ENCODE data around the gene KLHDC3.

The KLHDC3 gene, protein sequence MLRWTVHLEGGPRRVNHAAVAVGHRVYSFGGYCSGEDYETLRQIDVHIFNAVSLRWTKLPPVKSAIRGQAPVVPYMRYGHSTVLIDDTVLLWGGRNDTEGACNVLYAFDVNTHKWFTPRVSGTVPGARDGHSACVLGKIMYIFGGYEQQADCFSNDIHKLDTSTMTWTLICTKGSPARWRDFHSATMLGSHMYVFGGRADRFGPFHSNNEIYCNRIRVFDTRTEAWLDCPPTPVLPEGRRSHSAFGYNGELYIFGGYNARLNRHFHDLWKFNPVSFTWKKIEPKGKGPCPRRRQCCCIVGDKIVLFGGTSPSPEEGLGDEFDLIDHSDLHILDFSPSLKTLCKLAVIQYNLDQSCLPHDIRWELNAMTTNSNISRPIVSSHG

GRCh38 chr6:43013843-43014433 lies at the start of gene KLHDC3, which contains the start of gene MEA1:
KLHDC3 (plus strand) TSS chr6:43014249; CDS start chr6:43017193, 2,944 bp downstream.
MEA1 (minus strand) TSS chr6:43013946; CDS start chr6:43013813, 133 bp downstream.
- peak; percentile 96 to 99 for DNase-seq (ENCODE audit: low read depth in 2 of 2)

- no peak for DNase-seq (ENCODE audit: low read depth in 2 of 2)
These were observed 47.5 kb upstream of the KLHDC3 start for GRCh38 chr6:42966571-42966970.

DNA sequence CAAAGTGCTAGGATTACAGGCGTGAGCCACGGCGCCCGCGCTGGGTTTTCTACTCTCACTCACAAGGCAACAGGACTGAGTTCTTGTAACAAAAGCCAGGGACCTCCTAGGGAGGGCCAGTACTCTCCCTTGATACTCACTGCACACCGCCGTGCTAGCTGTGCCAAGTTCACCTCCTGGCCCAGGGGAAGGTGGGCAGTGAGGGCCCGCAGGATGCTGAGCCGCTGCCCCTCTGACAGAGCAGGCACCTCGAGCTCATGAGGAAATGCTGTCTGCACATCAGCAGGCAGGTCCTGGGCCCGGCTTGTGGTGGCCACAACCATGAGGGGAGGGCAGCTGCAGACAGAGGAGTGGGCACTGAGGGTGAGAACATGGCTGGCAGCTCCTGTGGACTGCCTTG lies 46.8 kb upstream of the KLHDC3 start:
- no peak for DNase-seq (ENCODE audit: low read depth in 2 of 2)

DNA sequence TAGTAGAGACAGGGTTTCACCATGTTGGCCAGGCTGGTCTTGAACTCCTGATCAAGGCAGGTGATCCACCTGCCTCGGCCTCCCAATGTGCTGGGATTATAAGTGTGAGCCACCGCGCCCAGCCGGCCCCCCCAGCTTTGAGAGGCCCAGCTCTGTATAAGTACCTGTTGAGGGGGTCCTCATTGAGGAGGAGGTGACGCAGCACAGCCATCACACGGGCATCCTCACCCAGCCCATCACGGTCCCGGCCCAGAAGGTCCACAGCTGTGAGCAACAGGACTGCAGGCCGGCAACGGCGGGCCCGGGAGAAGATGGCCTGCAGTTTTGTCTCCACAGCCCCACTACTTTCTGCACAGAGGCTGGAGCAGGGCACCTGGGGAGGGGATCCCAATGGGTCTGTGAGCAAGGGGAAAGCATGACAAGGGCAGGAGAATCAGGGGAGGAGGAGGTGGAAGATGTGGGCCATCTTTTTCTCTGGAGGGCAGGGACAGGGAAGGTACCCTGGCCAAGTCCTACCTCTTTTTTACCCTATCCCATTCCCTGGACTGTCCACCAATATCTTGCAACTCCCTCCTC lies 45.8 kb upstream of the KLHDC3 start:
- DNase-seq (ENCODE audit: low read depth in 2 of 2): no peak

- DNase-seq (ENCODE audit: low read depth in 2 of 2): no peak
These were observed 45.3 kb upstream of the KLHDC3 start for GRCh38 chr6:42968783-42969182.

DNA sequence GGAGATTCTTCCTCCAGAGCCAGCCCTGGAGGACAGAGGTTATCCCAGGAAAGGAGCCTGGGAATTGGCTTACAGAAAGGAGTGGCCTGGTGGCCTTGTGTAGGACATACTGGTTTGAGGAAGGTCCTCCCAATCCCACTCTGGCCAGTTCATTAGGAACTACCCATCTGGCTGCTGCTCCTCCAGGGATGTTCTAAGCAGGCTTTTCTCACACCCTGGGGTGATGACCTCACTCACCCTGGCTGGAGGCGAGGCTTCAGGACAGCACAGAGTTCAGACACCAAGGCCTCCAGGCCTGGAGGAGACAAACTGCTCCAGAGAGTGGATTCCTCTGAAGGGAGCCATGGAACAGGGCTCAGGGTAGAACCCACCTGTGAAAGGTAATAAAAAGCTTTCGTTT lies 44.6 kb upstream of the KLHDC3 start:
- DNase-seq (ENCODE audit: low read depth in 2 of 2): no peak

DNA sequence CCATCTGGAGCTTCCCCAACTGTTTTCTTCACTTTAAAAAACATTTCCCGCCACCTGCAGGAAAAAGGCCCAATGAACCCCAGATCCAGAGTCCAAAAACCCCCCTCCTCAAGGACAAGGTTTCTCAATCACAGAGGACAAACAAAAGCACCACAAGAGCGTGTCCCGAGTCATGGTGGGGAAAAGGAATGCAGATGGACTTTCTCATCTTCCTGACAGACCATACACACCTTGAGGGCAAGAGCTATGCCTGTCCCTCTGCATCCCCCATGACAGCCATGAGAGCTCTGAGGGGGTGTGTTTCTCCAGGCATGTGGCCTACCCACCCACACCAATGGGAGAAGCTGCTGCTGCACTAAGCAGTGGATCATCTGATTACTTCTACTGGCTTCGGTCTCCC lies 44.1 kb upstream of the KLHDC3 start:
- no peak for DNase-seq (ENCODE audit: low read depth in 2 of 2)

GRCh38 chr6:42970871-42971612 lies 43.0 kb upstream of the KLHDC3 start:
- no peak for DNase-seq (ENCODE audit: low read depth in 2 of 2)

DNA sequence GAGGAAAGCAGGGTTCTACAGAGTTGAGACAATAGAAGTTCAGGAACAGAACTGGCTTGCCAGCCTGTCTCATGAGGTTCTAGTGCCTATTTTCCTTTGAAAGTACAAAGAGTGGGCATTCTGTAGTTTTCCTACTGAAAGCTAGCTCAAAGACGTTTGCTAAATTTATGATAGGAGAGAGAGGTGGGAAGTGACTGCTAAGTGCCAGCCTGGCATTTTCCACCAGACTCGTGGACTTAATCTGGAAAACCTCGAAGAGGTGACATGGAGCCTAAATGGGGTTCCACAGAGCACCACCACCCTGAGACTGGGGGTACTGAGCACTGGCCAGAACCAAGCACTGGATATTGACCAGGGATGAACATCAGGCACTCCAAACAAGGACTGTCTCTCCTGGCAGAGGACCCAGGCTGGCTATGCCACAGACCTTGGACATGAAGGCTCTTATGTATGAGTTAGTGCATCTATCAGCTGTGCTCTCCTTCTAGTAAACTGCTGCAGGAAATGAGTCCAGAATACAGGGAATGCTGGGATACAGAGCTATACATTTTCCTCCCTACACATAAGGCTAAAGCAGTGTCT lies 42.2 kb upstream of the KLHDC3 start:
- DNase-seq (ENCODE audit: low read depth in 2 of 2): no peak

DNA sequence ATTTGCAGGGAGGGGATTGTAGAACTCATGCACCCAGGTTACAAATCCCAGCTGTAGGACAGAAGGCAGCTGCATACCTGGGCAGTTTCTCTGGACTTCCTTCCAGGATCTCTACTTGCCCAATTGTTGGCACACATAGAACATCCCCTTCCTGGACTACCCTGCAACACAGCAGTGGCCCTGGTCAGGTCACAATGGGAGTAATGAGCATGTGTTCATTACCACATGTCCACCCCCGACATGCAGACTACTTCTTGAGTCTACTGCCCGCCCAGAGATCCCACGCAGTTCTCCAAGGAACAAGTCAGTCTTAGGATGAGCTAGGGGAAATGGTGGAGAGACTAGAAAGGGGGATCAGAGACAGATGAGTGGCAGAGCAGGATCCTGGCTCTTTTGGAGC lies 40.1 kb upstream of the KLHDC3 start:
- no peak for DNase-seq (ENCODE audit: low read depth in 2 of 2)

DNA sequence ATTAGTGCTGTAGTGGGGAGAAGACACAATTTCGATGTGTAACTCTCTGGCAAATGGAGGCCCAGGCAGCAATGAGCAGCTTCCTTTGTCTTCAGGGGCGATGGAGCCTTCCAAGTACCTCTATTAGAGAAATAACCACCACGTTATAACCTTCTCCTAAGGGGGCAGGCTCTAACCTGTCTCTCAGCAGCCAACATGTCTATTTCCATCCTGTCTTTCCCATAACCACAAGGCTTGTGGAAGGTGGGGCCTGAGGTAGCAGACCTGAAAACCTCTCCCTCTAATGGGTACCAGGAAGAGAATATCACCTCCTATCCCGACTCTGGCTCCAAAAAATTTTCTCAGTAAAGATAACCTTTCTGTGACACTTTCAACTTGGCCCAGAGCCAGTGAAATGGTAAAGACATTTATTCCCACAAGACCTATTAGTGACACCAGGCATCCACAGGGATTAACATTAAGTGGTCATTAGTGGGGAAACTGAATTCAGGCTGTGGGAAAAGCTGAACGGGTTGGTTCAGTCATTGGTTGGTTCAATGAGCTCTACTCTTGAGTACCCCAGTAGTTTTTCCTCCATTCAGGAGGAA lies 39.0 kb upstream of the KLHDC3 start:
- no peak for DNase-seq (ENCODE audit: low read depth in 2 of 2)

GRCh38 chr6:42978487-42978838 lies 35.6 kb upstream of the KLHDC3 start:
- DNase-seq (ENCODE audit: low read depth in 2 of 2): no peak

- DNase-seq (ENCODE audit: low read depth in 2 of 2): peak; percentile 85 to 86
These were observed 35.1 kb upstream of the KLHDC3 start, which contains the start of gene PEX6 for GRCh38 chr6:42978839-42979522. PEX6 (minus strand) TSS chr6:42979181; CDS start chr6:42979150, 31 bp downstream.

GRCh38 chr6:42979523-42980177 lies 34.4 kb upstream of the KLHDC3 start:
- no peak for DNase-seq (ENCODE audit: low read depth in 2 of 2)

DNA sequence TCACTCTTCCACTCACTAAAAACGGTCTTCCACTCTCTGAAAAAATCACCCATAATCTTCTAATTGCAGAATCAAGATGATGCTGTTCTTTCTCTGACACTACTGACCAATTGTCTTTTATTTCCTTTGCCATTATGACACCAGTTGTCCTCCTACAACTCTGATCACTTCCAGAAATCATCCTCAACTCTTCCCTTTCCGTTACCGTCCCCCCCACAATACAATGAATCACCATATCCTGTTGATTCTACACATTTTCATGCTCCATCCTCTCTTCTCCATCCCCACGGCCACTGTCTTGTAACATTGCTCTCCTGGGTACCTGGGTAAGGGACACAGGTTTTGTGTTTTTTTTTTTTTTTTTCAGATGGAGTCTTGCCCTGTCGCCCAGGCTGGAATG lies 32.2 kb upstream of the KLHDC3 start:
- DNase-seq (ENCODE audit: low read depth in 2 of 2): no peak

DNA sequence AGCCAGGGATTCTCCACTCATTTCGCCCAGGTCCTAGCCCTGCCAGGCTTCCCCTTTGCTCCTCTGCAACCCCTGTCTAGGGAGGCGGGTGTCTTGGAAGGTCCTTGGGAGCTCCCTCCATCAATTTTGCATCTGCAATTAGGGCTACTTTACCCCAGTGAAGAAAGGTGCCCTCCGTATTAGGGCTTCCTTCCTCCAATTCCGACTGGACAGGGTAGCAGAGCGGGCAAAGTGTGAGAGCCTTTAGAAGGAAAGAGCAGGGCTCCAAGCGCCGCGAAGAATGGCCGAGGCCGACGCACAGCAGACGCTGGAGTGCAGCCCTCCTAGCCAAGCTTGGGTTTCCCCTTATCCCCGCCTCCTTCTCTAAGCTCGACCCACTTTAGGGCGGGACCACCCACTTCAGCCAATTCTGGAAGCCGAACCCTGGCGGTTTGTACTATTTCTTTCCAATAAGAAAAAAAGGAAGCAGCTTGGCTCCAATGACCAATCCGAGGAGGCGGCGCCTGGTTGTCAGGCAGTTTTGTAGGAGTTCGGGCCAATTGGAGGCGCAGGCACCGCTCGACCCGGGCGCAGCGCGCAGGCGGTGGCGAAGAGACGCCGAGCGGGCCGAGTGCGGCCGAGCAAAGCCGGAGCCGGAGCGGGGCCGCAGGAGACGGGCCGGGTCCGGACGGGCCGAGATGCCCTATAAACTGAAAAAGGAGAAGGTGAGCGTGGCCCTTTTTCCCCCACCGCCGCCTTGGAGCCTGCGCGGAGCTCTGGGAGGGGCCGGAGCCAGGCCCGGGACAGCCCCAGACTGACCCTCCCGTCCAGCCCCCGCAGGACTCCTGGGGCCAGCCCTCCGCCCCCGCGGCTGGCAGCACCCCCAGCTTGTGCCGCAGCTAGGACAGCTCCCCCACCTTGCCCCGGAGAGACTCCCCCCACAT lies 29.8 kb upstream of the KLHDC3 start, which contains the start of gene PPP2R5D:
TSS of gene PPP2R5D (plus strand) at position 570 of the 923 bp plus-strand sequence. CDS start at position 678, 108 bp downstream.
- peak; percentile 92 to 95 for DNase-seq (ENCODE audit: low read depth in 2 of 2)

- no peak for DNase-seq (ENCODE audit: low read depth in 2 of 2)
These were observed 29.0 kb upstream of the KLHDC3 start for GRCh38 chr6:42984924-42985475.

DNA sequence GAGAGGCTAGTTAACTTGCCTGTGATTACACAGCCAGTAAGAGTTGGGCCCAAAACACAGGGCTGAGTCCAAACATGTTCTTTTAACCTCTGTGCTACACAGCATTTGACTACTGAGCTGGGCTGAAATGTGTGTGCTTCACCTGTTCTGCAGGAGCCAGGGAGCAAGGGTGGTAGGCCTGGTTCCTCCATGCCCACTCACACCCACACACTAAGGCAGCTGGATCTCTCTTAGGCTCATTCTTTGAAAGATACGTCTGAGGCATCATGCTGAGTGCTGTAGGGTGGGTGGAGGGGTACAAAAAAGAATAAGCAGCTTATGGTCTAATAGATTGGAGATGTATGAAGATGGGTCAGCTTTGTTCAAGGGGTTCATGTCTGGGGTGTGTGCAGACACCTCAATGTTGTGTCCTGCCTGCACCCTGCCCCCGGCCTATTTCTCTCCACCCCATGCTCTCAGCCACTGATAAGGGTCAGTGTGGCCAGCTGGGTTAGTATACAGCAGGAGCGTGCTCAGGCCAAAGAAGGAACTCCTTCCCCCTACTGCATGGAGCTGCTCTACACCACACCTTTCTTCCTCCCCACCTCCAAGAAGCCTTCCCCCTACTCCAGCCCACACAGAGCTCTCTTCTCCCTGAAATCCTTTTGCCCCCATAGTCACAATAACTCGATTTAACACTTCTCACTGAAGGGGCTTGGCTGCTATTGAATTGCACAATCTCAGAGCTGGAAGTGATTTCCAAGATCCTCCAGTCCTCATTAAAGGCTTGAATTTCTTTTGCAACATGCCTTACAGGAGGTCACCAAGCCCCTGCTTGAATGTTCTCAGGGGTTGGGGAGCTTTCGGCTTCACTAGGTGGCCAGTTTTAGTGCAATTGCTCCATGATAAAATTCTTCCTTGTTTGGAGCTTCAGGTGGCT lies 26.3 kb upstream of the KLHDC3 start:
- no peak for DNase-seq (ENCODE audit: low read depth in 2 of 2)

Data from stimulated activated CD8-positive, alpha-beta memory T cell treated with anti-CD3 and anti-CD28 coated beads, Interleukin-15, amount 100 ng/mL, for 4 hours (primary cell).